ENCODE measurements around the gene FRAT2. TPM values are rescaled to one million over a fixed set of nuclear protein-coding genes. Genes with fewer than 3 reads are reported as not detected.
A peak's percentile ranks its signal among the peaks of the same experiment; 100 is the strongest.

FRAT2 gene
- total RNA-seq, 2 experiments from 2014 or later: 27.0 to 27.6 TPM

GRCh38 chr10:97365761-97366351 lies 31.3 kb upstream of the FRAT2 start:
- peak in 3 of 14 experiments; percentile 25 to 53 (median 39) for DNase-seq
- TF ChIP-seq, protein P1, sequence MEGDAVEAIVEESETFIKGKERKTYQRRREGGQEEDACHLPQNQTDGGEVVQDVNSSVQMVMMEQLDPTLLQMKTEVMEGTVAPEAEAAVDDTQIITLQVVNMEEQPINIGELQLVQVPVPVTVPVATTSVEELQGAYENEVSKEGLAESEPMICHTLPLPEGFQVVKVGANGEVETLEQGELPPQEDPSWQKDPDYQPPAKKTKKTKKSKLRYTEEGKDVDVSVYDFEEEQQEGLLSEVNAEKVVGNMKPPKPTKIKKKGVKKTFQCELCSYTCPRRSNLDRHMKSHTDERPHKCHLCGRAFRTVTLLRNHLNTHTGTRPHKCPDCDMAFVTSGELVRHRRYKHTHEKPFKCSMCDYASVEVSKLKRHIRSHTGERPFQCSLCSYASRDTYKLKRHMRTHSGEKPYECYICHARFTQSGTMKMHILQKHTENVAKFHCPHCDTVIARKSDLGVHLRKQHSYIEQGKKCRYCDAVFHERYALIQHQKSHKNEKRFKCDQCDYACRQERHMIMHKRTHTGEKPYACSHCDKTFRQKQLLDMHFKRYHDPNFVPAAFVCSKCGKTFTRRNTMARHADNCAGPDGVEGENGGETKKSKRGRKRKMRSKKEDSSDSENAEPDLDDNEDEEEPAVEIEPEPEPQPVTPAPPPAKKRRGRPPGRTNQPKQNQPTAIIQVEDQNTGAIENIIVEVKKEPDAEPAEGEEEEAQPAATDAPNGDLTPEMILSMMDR (IDR thresholded peaks at IDR 0.05): no peak
- peaks cover 64% of the 10 kb centered on the region for H3K36me3 Mint-ChIP-seq (ENCODE audit: low read depth)
- intact Hi-C loops (cut with DNase I, micrococcal nuclease): no loop called here
- H3K27ac Mint-ChIP-seq: no peak overlapping the region
- ChIA-PET CTCF (no interaction called here), POLR2A (interaction anchor here (0.8 kb wide), 1 partner anchor 36 kb away, joined by 4 read pairs; no protein-coding TSS in a partner anchor)
- no peaks in the 10 kb centered on the region for H3K4me1 ChIP-seq (ENCODE audit: insufficient read depth, low read length)
- ATAC-seq (ENCODE audit: poor library complexity): peak; percentile 19
- peaks cover 51% of the 10 kb centered on the region for H3K36me3 ChIP-seq (ENCODE audit: insufficient read depth, low read length)
- H3K4me3 Mint-ChIP-seq: no peak overlapping the region
- H3K9me3 ChIP-seq (ENCODE audit: control insufficient read depth in 1 of 2, insufficient read depth in 1 of 2, low read length in 2 of 2): no peaks in the 10 kb centered on the region
- no peaks in the 10 kb centered on the region for H3K27me3 Mint-ChIP-seq
- no peaks in the 10 kb centered on the region for H3K27me3 ChIP-seq (ENCODE audit: control insufficient read depth in 1 of 2, insufficient read depth in 2 of 2, low read length in 2 of 2)
- H3K9me3 Mint-ChIP-seq: no peaks in the 10 kb centered on the region
- H3K27ac ChIP-seq (ENCODE audit: low read depth in 1 of 2, low read length in 2 of 2): no peak overlapping the region
- no peaks in the 10 kb centered on the region for H3K4me1 Mint-ChIP-seq (ENCODE audit: low read depth)
- H3K4me3 ChIP-seq (ENCODE audit: low read length): no peak overlapping the region

- TF ChIP-seq, protein P1 (IDR thresholded peaks at IDR 0.05): no peak
- no peak overlapping the region for H3K4me3 ChIP-seq (ENCODE audit: low read length)
- no peak for DNase-seq
- peaks cover 72% of the 10 kb centered on the region for H3K36me3 Mint-ChIP-seq (ENCODE audit: low read depth)
- no peak overlapping the region for H3K27ac ChIP-seq (ENCODE audit: low read depth in 1 of 2, low read length in 2 of 2)
- H3K9me3 Mint-ChIP-seq: no peaks in the 10 kb centered on the region
- no peaks in the 10 kb centered on the region for H3K9me3 ChIP-seq (ENCODE audit: control insufficient read depth in 1 of 2, insufficient read depth in 1 of 2, low read length in 2 of 2)
- ChIA-PET POLR2A (no interaction called here), CTCF (no interaction called here)
- ATAC-seq (ENCODE audit: poor library complexity): no peak
- H3K27me3 Mint-ChIP-seq: no peaks in the 10 kb centered on the region
- no peaks in the 10 kb centered on the region for H3K27me3 ChIP-seq (ENCODE audit: control insufficient read depth in 1 of 2, insufficient read depth in 2 of 2, low read length in 2 of 2)
- no peak overlapping the region for H3K27ac Mint-ChIP-seq
- no peaks in the 10 kb centered on the region for H3K4me1 ChIP-seq (ENCODE audit: insufficient read depth, low read length)
- H3K36me3 ChIP-seq (ENCODE audit: insufficient read depth, low read length): peaks cover 38% of the 10 kb centered on the region
- no peak overlapping the region for H3K4me3 Mint-ChIP-seq
- intact Hi-C loops (cut with DNase I, micrococcal nuclease): no loop called here
- H3K4me1 Mint-ChIP-seq (ENCODE audit: low read depth): no peaks in the 10 kb centered on the region
Observed at GRCh38 chr10:97363071-97363470, 28.5 kb upstream of the FRAT2 start.

DNA sequence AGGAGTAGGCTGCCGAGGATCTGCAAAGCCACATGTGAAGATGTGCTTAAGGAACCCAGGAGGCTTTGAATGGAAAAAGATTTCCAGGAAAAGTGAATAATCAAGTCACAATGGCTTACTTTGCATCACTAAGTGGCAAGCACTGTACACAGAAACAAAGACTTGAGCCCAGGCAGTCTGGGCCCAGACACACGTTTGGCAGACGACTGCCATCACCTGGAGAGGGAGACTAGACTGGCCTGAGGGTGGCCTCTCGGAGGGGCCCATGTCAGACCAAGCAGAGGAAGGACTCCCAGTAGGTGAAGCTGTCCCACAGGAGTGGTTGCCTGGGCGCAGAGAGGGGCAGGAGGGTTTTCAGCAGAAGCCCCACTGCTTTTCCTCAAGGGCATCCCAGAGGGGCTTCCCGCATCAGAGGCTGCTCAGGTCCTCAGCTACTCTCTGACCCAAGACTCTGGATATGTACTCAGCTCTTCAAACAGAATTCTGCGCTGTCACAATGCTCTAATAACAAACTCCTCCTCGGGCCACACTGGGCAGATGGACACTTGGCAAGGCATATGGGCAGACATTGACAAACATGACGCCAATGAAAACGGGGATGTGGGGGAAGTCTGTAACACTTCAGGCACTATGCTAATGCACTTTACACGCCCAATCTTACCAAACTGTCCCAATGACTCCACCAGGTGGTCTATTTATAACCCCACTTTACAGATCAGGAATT lies 27.9 kb upstream of the FRAT2 start:
- Histone ChIP-seq H3K4me1 (ENCODE audit: insufficient read depth, low read length) (no peaks in the 10 kb centered on the region), H3K9me3 (ENCODE audit: control insufficient read depth in 1 of 2, insufficient read depth in 1 of 2, low read length in 2 of 2) (no peaks in the 10 kb centered on the region), H3K27me3 (ENCODE audit: control insufficient read depth in 1 of 2, insufficient read depth in 2 of 2, low read length in 2 of 2) (no peaks in the 10 kb centered on the region), H3K27ac (ENCODE audit: low read depth in 1 of 2, low read length in 2 of 2) (no peak overlapping the region), H3K36me3 (ENCODE audit: insufficient read depth, low read length) (peaks cover 38% of the 10 kb centered on the region), H3K4me3 (ENCODE audit: low read length) (no peak overlapping the region)
- no peak overlapping the region for H3K4me3 Mint-ChIP-seq
- H3K36me3 Mint-ChIP-seq (ENCODE audit: low read depth): peaks cover 72% of the 10 kb centered on the region
- no peaks in the 10 kb centered on the region for H3K4me1 Mint-ChIP-seq (ENCODE audit: low read depth)
- H3K9me3 Mint-ChIP-seq: no peaks in the 10 kb centered on the region
- DNase-seq (no peak), ATAC-seq (ENCODE audit: poor library complexity) (no peak)
- ChIA-PET CTCF (no interaction called here), POLR2A (no interaction called here)
- TF ChIP-seq, protein P1 (IDR thresholded peaks at IDR 0.05): no peak
- H3K27me3 Mint-ChIP-seq: no peaks in the 10 kb centered on the region
- no peak overlapping the region for H3K27ac Mint-ChIP-seq
- intact Hi-C loops (cut with DNase I, micrococcal nuclease): no loop called here
